GM12872 (cell line): ENCODE data around the gene PRKAR1A.

Experiments used
- CTCF ChIP-seq: IDR thresholded peaks from 3 replicates; pipeline ENCODE4 v1.5.1; 2011; ENCODE audit warnings: low read depth, mild to moderate bottlenecking, low read length, moderate library complexity; ENCODE audit not compliant: insufficient read depth

The PRKAR1A gene

GRCh38 chr17:68595496-68595895, 83.3 kb downstream of the PRKAR1A start:
- TF ChIP-seq CTCF, result no peak

GRCh38 chr17:68595986-68596385, 83.8 kb downstream of the PRKAR1A start:
- no peak for TF ChIP-seq CTCF

GRCh38 chr17:68596411-68596945, 84.2 kb downstream of the PRKAR1A start:
- no peak for TF ChIP-seq CTCF

- TF ChIP-seq CTCF, result no peak
These were observed 85.8 kb downstream of the PRKAR1A start for GRCh38 chr17:68598074-68598473.

- no peak for TF ChIP-seq CTCF
These were observed 86.3 kb downstream of the PRKAR1A start for GRCh38 chr17:68598545-68598961.

GRCh38 chr17:68599091-68599490, 86.9 kb downstream of the PRKAR1A start:
- TF ChIP-seq CTCF, result no peak

- TF ChIP-seq CTCF, result no peak
These were observed 87.4 kb downstream of the PRKAR1A start for GRCh38 chr17:68599552-68600066.
